HG02759 (cell line): Measurements from ENCODE around the gene RAC3.

Experiments
- ATAC-seq: cut with Tn5 transposase; IDR thresholded peaks from one replicate; pipeline ENCODE4 v1.9.1; 2021; ENCODE audit warnings: mild to moderate bottlenecking, moderate library complexity; ENCODE audit not compliant: unreplicated experiment

Gene RAC3

GRCh38 chr17:82011617-82012187, 19.8 kb upstream of the RAC3 start:
- no peak for ATAC-seq

GRCh38 chr17:82012261-82012639, 19.2 kb upstream of the RAC3 start:
- no peak for ATAC-seq

- no peak for ATAC-seq
These were observed 18.7 kb upstream of the RAC3 start for GRCh38 chr17:82012640-82013295.

GRCh38 chr17:82013341-82013740, 18.1 kb upstream of the RAC3 start:
- ATAC-seq = no peak

- no peak for ATAC-seq
These were observed 17.6 kb upstream of the RAC3 start for GRCh38 chr17:82013772-82014321.

- no peak for ATAC-seq
These were observed 17.0 kb upstream of the RAC3 start for GRCh38 chr17:82014432-82014831.

GRCh38 chr17:82014971-82015310, 16.5 kb upstream of the RAC3 start:
- no peak for ATAC-seq

GRCh38 chr17:82015311-82015971, 16.0 kb upstream of the RAC3 start:
- no peak for ATAC-seq

- ATAC-seq = no peak
These were observed 15.2 kb upstream of the RAC3 start for GRCh38 chr17:82016061-82016874.

- no peak for ATAC-seq
These were observed 14.5 kb upstream of the RAC3 start for GRCh38 chr17:82016875-82017459.

GRCh38 chr17:82017612-82018151, 13.8 kb upstream of the RAC3 start:
- no peak for ATAC-seq

- no peak for ATAC-seq
These were observed 13.1 kb upstream of the RAC3 start for GRCh38 chr17:82018152-82018988.

GRCh38 chr17:82018989-82019689, 12.3 kb upstream of the RAC3 start:
- ATAC-seq = no peak

- ATAC-seq = no peak
These were observed 11.5 kb upstream of the RAC3 start for GRCh38 chr17:82019690-82020571.

GRCh38 chr17:82020572-82021106, 10.8 kb upstream of the RAC3 start:
- no peak for ATAC-seq

- ATAC-seq = no peak
These were observed 10.2 kb upstream of the RAC3 start for GRCh38 chr17:82021107-82021899.

GRCh38 chr17:82021900-82022309, 9.6 kb upstream of the RAC3 start:
- ATAC-seq = no peak
